ENCODE measurements around the gene ORC2.

The ORC2 gene

GRCh38 chr2:200862532-200863000, 100.9 kb downstream of the ORC2 start:
- peak; percentile 41 to 73 (median 49) for DNase-seq (ENCODE audit: low read depth in 2 of 3, low spot score in 1 of 3)

- no peak for DNase-seq (ENCODE audit: low read depth in 2 of 3, low spot score in 1 of 3)
Measured at GRCh38 chr2:200861617-200862155, 101.8 kb downstream of the ORC2 start.

GRCh38 chr2:200860092-200860795, 103.2 kb downstream of the ORC2 start:
- DNase-seq (ENCODE audit: low read depth in 2 of 3, low spot score in 1 of 3) = no peak
